ENCODE measurements around the gene PEX14.

Gene PEX14

DNA sequence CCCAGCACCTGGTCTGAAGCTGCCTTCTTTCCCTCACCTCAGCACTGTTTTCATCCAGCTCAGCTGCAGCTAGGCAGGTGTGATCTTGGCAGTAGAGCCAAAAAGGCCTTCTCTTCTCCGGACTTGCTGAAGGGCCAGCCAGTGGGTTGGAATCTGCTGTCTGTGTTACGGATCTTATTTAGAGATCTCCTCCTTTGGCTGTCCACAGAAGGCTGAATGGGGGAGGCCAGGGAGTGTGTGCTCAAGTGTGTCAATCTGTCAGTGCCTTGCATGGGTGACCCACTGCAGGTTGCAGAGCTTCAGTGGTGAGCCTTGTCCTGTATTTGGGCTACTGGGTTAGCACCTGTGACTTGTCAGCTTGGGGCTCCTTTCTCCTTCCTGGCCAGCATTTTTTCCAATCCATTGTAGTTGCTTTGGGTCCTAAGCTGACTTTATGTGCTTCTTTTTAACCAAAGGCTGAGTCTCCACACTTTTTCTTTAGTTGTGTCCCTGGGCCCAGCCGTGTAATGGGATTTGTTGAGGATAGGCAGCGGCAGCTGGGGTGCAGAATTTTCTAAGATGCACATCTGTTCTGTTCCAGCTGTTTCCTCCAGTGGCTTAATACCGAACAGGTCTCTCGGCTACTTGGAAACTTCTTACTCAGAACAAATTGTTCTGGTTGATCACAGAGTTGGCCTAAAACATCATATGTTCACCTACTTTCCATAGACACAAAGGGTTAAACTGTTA, 126.8 kb downstream of the PEX14 start:
- no peak for DNase-seq

DNA sequence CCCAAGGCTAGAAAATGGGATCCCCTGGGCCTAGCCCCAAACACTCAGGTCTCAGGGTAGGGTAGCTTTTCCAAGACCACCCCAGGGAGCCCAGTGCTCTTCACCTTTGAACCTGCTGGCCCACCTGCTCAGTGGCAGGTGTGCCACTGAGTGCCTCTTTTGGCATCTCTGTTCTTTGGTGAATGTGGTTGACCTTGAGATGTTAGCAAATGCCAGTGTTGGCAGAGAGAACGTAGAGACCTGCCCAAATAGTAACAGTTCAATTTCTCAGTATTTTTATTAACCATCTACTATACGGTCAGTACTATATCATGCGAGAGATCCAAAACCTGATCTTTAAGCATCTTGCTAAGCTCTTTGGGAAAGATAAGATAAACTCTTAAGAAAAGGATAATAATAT, 128.2 kb downstream of the PEX14 start:
- no peak for DNase-seq

DNA sequence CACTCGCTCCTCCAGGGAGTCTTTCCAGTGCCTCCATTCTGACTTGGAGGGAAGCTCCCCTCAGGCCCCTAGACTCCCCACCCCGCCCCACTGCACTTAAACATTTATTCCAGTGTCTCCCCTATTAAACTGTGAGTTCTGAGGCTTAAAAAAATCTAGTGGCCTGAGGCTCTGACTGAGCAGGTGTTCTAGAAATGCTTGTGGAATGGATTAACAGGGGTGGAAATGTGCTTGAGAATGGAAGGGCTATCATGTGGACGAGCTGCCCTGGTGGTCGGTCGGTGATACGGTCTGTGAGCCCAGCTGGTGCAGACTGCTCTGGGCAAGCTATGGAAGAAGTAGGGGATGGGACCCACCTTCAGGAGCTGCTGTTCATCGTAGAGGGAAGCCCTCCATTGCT, 130.2 kb downstream of the PEX14 start:
- no peak for DNase-seq

DNA sequence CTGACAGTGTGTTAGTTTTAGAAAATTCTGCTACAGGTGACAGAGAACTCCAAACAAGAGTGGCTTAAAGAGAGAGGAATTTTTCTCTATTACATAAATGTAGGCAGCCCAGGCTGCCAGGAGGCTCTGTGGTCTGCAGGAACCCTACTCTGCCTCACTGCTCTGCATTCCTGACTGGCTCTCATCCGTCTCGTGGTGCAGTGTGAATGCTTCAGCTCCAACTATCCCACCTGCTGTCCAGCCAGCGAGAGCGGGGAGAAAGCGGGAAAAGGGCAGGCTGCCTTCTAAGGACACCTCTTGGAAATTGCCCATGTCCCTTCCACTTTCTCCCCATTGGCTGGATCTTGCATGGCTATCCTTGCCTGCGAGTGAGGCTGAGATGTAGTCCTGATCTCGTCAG, 131.3 kb downstream of the PEX14 start:
- DNase-seq = no peak

DNA sequence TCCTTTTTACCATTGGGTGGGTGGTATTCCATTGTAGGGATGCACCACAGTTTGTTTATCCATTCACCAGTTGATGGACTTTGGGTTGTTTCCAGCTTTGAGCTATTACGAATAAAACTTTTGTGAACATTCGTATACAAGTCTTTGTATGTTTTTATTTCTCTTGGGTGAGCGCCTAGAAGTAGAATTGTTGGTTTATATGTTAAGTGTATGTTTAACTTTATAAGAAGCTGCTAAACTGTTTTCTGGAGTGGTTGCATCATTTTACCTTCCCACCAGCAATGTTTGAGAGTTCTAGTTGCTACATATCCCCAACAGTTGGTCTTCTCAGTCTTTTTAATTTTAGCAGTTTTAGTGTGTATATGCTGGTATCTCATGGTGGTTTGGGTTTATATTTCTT, 132.5 kb downstream of the PEX14 start:
- no peak for DNase-seq

DNA sequence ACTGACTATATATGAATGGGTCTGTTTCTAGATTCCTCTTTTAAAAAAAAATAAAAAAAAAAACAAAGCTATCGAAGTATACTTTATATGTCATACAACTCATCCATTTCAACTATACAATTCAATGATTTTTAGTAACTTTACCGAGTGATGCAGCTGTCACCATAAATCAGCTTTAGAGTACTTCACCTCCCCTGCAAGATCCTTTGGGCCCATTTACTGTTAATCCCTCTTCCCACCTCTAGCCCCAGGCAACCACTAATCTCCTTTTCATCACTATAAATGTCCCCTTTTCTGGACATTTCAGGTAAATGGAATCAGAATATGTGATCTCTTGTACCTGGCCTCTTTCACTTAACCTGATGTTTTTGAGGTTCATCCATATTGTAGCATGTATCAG, 133.9 kb downstream of the PEX14 start:
- no peak for DNase-seq

DNA sequence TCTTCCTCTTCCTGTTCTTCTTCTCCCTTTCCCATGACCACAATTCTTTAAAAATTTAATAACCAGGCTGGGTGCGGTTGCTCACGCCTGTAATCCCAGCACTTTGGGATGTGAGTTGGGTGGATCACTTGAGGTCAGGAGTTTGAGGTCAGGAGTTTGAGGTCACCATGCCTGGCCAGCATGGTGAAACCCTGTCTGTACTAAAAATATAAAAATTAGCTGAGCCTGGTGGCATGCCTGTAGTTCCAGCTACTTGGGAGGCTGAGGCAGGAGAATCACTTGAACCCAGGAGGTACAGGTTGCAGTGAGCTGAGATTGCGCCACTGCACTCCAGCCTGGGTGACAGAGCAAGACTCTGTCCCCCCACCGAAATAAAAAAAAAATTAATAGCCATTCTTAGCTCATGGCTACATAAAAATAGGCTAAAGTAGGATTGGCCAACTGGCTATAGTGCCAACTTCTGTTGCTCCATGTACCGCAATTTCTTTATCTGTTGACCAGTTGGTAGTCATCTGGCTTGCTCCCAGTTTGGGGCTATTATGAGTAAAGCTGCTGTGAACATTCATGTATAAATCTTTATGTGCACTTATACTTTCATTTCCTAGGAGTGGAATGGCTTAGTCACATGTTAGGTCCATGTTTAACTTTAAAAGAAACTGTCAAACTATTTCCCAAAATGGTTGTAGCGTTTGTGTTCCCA, 136.3 kb downstream of the PEX14 start:
- DNase-seq = no peak

DNA sequence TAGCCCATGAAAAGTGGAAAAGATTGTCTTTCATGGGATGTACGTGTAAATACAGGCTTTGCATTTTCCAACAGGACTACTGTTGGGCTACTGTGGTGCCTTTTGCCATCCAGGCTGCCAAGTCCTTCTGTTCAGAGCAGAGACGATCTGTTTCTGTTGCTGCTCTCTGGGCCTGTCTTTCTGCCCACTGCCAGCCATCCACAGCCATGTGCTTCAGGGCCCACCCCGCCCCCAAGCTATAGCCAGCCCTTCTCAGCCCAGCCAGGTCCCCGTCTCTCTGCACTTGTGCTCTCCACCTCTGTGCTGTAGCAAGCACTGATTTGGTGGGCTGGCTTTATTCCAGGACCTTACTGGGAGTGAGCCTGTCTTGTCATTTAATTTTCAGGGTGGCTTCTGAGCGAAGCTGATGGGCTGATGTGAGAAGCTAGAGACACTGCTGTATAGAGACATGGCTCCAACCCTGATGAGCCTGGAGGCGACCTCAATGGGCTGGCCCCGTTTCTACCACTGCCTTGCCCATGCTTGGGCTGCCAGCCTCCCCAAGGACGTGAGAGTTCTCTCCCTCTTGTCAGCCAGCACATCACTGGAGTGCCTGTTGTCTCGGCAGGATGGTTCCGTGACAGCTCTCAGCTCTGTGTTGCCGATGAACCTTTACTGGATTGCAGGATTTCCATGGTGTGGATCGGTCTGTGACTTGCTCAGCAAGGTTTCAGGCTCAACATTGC, 137.8 kb downstream of the PEX14 start:
- no peak for DNase-seq

DNA sequence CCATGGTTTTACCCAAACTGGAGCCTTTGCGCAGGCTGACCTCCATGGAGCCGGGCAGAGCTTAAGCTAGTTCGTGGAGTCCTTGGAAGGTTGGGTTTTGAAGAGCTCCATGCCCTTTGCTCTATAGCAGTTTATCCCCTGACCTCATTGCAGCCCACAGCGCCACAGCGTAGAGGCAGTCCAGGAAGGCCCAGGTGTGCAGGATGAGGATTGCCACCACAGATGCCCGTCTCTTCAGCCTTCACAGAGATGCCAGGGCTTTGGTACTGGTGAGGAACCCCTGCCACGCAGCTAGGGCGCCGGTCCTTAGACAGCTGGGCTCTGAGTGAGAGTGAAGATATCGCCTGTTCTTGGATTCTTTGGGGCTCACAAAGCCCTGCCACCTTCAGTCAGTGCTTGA, 138.6 kb downstream of the PEX14 start:
- DNase-seq = no peak

DNA sequence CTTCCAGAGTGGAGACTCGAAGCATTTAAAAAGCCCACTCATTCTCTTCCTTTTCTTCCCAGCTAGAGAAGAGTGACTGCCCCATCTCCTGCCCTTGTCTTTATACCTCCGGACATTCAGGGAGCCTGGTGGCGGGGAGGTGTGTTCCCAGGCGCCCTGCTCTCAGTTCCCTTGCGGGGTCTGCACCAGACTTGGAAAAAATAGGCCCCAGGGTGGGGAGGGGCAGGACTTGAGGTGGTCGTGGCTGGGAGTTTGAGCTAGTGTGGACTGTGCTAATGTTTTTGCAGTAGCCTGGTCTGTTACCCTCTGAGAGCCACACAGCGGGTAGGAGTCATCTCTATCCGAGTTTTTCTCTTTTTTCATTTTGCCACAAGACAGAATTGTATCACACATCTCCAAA, 139.1 kb downstream of the PEX14 start:
- no peak for DNase-seq

DNA sequence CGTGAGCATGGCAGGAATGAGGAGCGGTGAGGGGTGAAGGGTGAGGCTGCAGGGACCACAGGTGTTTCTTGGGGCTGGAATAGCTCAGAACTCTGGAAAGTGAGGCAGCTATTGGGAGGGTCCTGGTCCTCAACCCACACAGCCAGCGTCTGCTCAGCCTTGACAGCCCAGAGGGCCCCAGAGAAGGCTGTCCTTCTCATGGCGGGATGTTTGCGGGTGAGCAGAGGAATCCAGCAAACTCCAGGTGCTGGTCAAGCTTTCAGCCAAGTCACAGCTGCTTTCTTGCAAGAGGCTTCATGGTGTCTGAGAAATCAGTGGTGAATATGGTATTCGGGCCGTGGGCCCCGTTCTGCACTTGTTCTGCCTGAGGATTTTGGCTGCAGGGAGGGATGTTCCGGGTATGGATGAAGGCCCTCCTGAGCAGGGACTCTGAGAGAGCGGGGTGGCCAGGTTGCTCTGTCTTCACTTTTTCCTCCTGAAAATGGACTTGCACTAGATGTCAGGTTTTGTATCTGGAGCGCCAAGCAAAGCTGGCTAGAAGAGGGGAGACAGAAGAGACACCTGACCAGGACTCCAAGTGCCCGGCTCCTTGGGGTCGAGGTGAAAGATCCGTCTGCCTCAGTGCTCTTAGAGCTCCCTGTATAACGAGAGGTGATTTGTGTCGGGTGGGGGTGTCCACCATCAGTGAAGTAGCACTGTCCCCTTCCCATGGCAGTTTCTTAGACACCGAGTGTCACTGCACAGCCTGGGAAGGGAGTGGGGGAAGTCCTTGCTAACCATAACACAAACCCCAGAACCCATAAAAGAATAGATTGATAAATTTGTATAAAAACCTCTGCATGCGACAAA, 139.9 kb downstream of the PEX14 start:
- DNase-seq = no peak

DNA sequence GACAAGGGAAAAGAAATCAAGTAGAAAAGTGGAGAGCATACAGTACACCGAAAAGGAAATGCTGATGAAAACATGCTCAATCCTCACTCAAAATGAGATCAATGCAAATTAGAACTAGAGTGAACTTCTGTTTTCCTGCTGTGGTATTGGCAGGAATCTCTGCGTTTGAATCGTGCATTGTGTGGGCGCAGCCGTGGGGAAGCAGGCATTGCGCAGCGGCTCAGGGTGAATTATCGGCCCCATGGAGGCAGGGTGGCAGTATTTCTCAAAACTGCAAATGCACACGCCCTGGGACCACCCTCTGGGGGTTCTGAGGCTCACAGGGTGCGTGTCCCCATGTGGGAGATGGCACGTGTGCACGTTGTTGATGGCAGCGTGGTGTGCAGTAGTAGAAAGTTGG, 140.6 kb downstream of the PEX14 start:
- no peak for DNase-seq

DNA sequence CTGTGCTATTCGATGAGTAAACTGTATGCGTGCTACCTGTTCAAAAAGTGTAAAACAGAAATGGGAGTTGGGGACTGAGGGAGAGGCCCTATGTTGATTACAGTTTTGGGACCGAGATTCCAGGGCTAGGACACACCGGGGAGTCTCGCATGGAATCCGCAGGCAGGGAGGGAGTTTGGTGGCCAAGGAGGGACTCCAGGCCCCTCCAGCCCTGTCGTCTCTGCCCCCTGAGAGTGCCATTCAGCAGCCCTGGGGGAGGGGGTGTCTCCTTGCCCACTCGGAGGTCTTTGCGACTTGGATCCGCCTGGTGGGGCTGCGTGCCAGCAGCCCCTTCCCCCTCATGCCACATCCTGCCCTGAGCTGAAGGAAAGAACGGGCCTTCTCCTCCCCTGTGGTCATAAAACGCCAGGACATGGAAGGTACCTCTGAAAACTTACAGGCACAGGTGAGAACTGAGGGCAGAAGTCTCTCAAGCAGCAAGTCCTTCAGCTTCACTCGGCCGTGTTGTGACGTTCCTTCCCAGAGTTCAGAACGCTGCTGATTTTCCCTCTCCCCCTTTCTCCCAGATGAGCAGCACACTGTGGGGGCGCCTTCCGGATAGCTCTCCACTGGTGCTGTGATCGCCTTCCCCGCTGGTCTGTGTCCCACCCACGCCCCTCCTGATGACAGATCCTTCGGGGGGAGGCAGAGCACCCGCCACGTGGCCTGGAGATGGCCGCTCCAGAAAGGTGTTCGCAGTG, 141.4 kb downstream of the PEX14 start:
- DNase-seq = no peak

DNA sequence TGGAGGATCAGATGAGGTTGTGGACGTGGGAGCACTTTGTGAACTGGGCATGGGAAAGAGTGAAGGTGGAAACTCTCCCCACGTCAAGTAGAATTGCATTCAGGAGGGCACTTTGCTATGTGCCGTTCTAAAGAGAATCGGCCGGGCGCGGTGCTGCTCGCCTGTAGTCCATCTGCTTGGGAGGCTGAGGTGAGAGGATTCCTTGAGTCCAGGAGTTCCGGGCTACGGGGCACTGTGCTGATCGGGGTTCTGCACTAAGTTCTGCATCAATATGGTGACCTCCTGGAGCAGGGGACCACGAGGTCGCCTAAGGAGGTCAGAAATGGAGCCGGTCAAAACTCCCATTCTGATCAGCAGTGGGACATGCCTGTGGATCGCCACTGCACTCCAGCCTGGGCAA, 141.9 kb downstream of the PEX14 start:
- no peak for DNase-seq

DNA sequence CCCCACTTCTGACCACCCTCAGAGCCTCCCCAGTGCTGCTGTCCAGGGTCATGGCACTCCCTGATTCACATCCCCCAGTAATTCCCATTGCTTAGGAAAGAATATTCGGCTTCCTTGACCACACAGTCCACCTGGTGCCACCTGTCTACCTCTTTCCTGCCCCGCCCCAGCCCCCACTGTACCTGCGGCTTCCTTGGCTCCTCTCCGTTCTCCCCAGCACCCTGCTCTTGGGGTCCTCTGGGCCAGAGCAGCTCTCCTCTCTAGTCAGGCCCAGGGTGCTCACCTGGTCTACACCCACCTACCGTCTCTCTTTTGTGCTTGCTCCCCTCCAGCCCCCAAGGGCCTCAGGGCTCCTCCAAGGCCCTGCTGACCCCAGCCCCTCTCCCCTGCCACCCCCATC, 142.6 kb downstream of the PEX14 start:
- no peak for DNase-seq

DNA sequence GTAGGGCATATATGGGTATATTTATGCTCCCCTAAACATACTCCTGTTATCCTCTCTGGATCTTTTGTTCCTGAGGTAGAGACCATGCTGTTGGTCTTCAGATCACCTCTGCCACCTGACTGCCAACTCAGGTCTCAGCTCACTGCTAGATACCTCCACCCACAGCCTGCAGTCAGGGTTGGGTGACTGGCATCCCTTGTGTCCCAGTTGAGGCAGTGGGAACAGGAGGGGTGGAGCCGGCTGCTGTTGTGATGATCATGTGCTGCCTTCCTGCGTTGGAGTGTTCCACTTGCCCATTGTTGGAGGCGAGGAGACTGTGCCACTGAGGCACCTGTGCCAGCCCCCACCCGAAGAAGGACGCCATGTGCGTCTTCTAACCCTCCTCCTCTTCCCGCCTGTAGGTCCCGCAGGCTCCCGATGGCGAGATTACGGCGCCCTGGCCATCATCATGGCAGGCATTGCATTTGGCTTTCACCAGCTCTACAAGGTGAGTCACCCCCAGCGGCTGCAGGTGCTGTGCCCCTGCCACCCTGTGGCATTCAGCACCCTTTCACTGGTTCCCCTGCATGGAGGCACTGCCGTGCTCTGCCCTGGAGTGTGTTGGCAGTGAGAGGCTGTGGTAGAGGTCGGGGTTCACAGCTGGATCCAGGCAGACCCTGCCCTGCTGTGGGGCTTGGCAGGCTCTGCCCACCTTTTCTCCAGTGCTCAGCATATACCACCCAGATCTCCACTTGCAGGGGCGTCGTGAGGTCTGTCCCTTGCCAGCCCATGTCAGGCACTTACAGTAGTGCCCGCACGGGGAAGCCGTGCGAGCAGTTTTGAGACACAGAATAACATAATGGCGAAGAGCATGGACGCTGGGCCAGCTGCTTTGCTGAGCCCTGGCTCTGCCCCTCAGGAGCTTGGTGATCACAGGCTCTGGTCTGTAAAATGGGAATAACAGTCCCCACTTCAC, 143.5 kb downstream of the PEX14 start:
- DNase-seq = no peak

DNA sequence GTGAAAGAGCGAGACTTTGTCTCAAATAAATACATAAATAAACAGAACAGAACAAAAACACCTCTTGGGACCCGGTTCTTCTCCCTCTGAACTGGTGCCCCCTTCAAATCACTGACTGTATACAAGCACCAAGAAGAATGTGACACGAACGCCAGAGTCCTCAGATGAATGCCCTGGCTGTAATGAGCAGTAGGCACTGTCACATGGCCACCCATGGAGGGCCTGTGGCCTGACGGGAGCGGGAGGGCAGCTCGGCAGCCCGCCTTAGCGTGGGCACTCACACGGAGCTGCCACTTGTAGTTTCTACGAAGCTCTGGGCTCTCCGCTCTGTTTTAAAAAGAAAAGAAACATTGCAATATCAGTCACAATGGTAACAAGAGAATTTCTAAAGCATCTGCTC, 146.0 kb downstream of the PEX14 start:
- no peak for DNase-seq

DNA sequence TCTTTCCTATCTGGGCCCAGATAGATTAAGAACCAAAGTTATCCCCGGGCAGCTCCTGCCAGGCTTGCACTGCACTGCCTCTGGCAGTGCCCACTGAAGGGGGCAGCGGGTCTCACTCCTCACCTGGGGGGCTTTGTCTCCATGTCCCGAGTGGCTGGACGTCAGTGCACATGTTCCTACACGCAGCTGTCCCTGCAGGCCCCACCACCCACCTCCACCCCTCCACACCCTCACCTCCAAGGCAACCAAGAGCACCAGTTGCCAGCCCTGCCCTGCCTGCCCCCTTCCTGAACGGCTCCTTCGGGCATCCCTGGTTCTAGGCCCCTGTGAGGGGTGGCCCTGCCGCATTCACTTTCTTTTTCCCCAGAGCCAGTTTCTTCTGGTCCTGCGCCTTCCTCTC, 147.2 kb downstream of the PEX14 start:
- no peak for DNase-seq

DNA sequence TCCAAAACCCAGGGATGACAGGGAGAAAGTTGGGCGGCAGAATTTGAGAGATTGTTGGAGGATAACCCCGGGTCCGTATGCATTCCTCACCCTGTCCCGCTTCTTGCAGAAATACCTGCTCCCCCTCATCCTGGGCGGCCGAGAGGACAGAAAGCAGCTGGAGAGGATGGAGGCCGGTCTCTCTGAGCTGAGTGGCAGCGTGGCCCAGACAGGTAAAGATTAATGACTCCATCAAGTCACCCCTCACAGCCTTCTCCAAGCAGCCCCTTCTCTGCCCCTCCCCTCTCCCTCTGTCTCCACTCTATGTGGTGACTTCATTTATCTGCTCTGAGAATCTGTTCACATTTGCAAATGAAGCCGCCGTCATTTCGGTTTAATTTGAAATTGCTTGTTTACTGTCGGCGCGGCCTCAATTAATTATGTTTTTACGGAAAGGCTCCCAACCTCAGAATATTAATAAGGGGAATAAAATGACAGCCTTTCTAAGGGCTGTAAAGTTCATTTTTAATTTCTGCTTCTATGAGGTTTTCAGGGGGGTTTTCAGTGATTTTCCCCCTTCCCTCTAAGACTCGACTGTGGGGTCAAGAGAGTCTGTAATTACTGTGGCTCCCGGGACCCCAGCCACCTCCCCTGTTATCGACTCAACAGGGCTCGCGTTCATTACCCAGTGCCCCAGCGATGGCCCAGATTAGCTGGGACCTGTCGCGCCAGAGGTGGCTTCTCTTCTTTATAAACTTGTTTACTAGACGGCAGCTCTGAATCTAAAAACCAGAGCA, 148.3 kb downstream of the PEX14 start:
- no peak for DNase-seq

DNA sequence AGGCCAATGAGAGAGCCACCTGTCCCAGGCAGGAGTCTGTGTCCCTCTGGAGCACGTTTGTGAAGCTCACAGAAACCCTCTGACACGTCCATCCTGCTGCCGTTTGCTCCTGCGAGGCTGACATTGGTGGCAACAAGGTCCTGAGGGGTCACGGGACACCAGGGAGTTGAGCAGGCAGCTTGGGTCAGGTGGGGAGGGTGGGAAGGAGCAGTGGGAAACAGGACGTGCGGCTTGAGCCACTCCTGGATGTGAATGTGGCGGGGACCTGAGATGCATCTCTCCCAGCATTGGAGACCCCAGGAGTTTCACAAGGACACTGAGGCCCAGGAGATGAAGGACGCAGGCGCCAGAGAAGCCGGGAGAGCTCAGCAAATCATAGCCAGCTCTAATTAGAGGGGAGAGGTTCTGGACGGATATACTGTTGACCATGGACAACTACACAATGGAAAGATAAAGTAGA, 149.0 kb downstream of the PEX14 start:
- DNase-seq = no peak
